HL-60 (cell line): ENCODE data around the gene SHISAL2A.

Experiments used
- GABPA ChIP-seq: IDR thresholded peaks from 2 replicates; pipeline ENCODE4 v1.6.1; 2012; ENCODE audit warnings: low read depth
- POLR2AphosphoS5 ChIP-seq: IDR thresholded peaks from 2 replicates; pipeline ENCODE4 v1.6.1; 2012; ENCODE audit warnings: low read depth
- REST ChIP-seq: IDR thresholded peaks from 2 replicates; pipeline ENCODE4 v1.6.1; 2012; ENCODE audit warnings: low read depth; ENCODE audit not compliant: insufficient replicate concordance
- SPI1 ChIP-seq: IDR thresholded peaks from 2 replicates; pipeline ENCODE4 v1.6.1; 2012; ENCODE audit warnings: low read depth, mild to moderate bottlenecking, borderline replicate concordance
- TF ChIP-seq, protein P1 (sequence below): IDR thresholded peaks from one replicate; pipeline ENCODE4 v1.5.1; 2011; ENCODE audit warnings: low read length, control low read depth, inconsistent platforms; ENCODE audit not compliant: insufficient read depth

DNA sequence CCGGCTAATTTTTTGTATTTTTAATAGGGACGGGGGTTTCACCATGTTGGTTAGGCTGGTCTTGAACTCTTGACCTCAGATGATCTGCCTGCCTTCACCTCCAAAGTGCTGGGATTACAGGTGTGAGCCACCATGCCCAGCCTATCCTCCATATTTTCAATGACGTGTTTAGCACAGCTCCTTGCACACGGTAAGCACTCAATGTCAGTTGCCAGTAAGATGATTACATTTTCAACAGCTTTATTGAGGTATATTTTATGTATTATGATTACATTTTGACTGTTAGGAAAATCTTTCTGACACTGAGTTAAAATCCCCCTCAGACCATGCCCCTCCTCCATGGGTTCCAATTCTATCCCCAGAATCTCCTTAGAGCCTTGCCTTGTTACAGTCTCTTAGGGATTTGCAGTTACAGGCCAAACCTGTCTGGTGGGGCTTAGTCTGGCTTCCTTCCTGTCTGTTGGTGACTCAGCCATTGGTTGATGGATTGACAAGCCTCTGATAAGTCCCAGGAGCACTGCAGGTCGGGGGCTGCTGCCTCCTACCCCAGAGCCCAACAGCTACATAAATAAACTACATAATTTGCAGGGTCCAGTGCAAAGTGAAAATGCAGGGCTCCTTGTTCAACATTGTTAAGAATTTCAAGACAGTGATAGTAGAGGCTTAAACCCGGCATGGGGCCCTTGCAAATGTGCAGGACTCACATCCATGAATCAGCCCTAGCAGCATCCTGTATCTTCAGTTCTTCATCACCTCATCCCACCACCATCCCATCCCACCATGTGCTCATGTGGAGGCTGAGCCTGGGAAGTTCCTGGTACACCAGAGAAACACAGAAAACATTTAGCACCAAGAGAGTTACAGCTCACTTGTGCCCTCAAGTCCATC is 41.8 kb downstream of the SHISAL2A start:
- TF ChIP-seq GABPA, result no peak
- TF ChIP-seq REST, result no peak
- TF ChIP-seq, protein P1, sequence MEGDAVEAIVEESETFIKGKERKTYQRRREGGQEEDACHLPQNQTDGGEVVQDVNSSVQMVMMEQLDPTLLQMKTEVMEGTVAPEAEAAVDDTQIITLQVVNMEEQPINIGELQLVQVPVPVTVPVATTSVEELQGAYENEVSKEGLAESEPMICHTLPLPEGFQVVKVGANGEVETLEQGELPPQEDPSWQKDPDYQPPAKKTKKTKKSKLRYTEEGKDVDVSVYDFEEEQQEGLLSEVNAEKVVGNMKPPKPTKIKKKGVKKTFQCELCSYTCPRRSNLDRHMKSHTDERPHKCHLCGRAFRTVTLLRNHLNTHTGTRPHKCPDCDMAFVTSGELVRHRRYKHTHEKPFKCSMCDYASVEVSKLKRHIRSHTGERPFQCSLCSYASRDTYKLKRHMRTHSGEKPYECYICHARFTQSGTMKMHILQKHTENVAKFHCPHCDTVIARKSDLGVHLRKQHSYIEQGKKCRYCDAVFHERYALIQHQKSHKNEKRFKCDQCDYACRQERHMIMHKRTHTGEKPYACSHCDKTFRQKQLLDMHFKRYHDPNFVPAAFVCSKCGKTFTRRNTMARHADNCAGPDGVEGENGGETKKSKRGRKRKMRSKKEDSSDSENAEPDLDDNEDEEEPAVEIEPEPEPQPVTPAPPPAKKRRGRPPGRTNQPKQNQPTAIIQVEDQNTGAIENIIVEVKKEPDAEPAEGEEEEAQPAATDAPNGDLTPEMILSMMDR, result no peak
- no peak for TF ChIP-seq POLR2AphosphoS5
- TF ChIP-seq SPI1, result no peak
